ENCODE measurements around the gene IQCM. TPM values are rescaled to one million over a fixed set of nuclear protein-coding genes. Genes with fewer than 3 reads are reported as not detected.

The IQCM gene
- total RNA-seq, 1 donor from 2014 or later: not detected

DNA sequence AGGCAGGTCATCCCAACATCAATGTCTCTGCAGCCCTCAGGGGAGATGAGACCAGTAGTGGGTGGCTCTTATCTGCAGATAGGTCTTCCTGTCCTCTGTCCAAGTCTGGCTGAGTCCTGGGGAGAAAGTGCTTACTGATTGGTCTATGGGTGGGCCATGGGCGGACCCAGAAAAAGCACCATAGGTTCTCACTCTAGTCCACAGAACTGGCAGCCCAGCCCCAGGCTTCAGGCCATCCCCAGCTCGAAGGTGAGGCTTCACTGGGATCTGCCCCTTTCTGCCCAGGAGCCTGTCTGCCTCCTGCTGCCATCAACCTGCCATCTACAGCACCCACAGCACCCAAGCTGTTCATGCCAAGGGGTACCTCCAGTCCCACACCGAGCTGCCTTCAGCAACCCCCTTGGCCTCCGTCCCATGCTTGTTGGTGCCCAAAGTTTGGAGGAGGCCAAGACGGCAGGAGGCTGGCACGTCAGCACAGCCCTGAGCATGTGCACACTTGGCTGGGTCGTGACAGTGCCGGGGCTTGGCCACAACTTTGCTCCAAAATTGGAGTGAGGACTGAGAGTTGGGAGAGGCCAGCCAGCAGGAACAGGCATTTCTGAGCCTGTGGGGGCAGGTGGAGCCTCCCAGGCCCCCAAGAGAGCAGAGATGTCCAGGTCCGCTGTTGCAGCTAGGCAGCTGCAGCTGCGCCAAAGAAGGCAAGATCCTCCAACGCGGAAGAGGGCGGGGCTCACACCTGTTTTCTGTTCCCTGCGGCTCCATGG lies 99.6 kb downstream of the IQCM start:
- DNase-seq (ENCODE audit: low spot score): no peak
- intact Hi-C loops (cut with DNase I): no loop called here

DNA sequence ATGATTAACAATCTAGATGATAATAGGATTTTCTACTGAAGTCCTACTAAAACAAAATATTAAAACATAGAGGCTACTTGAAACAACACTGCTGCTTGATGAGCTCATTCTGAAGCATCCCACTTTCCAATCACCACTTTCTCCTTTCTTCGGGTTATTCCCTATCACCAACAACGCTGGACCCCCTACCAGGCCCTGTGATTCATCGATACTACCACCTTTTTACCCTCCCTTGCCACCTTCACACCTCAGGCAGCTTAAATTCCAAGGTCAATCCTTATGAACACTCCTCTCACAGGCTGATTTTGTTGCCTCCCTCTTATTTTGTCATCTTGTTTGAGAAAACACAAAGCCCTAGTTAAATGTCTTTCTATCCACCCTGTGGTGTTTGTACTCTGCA lies 102.6 kb downstream of the IQCM start:
- intact Hi-C loops (cut with DNase I): no loop called here
- DNase-seq (ENCODE audit: low spot score): no peak

- DNase-seq (ENCODE audit: low spot score): no peak
- intact Hi-C loops (cut with DNase I): no loop called here
These were observed 103.9 kb downstream of the IQCM start for GRCh38 chr4:149711593-149712365.

DNA sequence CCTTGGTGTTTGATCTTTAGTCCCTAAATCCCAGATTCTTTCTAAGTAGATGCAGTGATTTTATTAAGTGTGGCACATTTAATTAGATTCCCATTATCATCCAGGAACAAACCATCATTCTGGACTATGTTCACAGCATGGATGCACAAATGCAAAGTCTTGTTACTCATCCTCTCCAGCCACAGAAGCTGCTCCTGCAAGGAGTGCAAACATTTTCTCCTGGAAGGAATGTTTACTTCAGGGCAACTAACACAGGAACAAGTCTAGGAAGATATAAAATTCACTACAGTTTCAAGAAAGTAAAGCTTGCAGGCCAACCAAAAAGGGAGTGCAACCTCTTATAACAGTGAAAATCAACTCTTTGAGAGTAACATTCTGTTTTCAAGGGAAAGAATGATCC lies 106.0 kb downstream of the IQCM start:
- intact Hi-C loops (cut with DNase I): no loop called here
- no peak for DNase-seq (ENCODE audit: low spot score)

- no peak for DNase-seq (ENCODE audit: low spot score)
- intact Hi-C loops (cut with DNase I): no loop called here
These were observed 107.0 kb downstream of the IQCM start for GRCh38 chr4:149708513-149709130.

- intact Hi-C loops (cut with DNase I): no loop called here
- no peak for DNase-seq (ENCODE audit: low spot score)
These were observed 107.8 kb downstream of the IQCM start for GRCh38 chr4:149707862-149708261.

- intact Hi-C loops (cut with DNase I): no loop called here
- DNase-seq (ENCODE audit: low spot score): no peak
These were observed 108.7 kb downstream of the IQCM start for GRCh38 chr4:149706942-149707341.

GRCh38 chr4:149702414-149703293 lies 113.0 kb downstream of the IQCM start:
- intact Hi-C loops (cut with DNase I): no loop called here
- DNase-seq (ENCODE audit: low spot score): no peak

DNA sequence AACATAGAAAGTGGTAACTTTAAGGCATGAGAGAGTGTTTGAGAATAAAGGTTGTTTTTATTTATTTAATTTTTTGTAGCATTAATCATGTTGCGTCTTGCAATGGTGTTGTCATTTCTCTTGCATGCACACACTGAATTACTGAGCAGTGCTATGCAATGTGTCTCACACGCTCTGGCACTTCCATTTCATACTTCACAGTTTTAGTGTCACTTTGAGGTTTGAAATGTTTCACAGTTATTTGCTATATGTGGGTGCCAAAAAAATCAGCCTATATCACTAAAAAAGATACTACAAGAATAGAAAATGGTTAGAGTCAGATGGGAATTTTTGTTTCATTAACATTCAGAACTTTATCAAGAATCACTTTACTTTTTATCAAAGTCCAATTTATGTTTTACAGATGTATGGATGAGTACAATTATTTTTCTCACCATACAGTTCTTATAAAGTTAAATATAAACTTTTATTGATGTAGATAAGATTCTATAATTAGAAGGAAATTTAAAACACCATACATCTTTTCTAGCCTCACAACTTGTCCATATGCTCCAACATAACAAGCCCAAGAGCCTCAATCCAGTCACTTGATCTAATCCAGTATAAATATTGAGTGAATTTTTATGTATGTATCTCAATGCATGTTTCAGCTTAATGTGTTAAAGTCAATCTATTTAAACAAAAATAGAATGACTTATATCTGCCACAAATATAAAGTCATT lies 114.0 kb downstream of the IQCM start:
- DNase-seq (ENCODE audit: low spot score): no peak
- intact Hi-C loops (cut with DNase I): no loop called here

DNA sequence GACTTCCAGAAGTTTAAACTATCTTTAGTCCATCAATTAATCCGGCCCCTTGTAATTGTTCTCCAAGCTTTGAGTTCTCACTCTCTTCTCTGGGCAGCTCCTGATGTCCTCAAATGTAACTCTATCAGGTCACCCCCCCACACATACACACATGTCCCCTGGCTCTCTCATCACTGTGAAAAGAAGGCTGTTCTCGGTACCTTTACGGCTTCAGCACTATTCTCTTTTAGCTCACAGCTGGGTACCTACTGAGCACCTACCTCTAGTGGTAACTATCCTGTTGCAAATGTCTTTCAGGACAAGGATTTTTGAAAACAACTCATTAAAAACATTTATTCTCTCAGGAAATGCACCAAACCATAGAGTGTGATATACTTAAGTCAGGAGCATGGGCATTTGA lies 115.4 kb downstream of the IQCM start:
- no peak for DNase-seq (ENCODE audit: low spot score)
- intact Hi-C loops (cut with DNase I): no loop called here

DNA sequence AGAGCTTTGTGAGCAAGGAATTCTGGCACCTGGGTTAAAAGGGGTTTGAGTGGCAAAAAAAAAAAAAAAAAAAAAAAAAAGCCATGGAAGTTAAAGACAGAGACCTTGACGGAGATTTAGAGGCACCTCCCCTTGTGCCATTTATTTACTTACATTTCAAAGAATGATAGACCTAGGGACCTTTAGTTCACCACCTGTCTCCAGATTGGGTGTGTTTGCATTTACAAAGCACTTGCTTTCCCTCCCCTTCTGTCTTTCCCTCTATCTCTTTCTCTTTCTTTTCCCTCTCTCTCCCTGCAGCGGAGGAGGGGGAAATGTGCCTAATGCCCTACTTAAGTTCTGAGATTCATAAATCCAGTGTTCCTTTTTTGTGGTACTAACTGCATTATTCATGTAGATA lies 116.0 kb downstream of the IQCM start:
- intact Hi-C loops (cut with DNase I): no loop called here
- no peak for DNase-seq (ENCODE audit: low spot score)

GRCh38 chr4:149690726-149691125 lies 124.9 kb downstream of the IQCM start:
- intact Hi-C loops (cut with DNase I): no loop called here
- DNase-seq (ENCODE audit: low spot score): no peak

- intact Hi-C loops (cut with DNase I): no loop called here
These were observed 131.1 kb downstream of the IQCM start for GRCh38 chr4:149684516-149684915.

DNA sequence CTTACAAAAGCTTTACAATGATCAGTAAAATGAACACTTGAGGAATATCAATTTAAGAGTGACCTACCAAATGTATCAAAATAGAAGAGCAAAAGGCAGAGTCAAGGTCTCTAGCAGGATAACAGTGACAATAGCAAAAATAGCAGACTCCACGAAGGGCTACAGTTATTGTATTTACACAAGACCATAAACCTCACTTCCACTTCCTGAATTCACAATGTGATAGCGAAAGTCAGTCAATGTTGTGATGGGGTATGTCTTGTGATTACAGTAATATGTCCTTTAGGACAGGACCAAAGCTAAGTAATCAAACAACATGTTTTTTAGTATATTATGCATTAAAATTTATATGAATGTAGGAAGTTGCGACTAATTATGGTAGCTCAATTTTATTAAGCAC lies 139.6 kb downstream of the IQCM start:
- no peak for DNase-seq (ENCODE audit: low spot score)
- intact Hi-C loops (cut with DNase I): no loop called here

More at GRCh38 chr4:149684516-149684915, 131.1 kb downstream of the IQCM start:
- DNase-seq (ENCODE audit: low spot score): no peak

DNA sequence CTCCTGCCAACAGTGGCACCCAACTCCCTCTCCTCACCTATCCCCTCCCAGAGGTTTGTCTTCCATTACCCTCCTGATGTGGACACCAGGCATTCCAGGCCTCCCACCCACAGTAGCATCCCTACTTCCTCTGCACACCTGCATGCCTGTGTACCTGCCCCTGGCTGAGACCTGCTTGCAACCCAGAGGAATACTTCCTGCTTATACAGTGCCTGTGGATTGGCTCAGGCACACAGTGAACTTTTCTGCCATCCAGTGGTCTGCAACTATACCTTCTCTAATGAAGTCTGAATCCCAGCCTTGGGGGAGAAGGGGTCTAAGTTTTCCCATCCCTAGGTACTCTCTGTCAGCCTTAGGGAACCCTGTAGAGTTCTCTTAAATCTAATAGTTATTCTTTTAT lies 169.9 kb downstream of the IQCM start:
- intact Hi-C loops (cut with DNase I): no loop called here
- DNase-seq (ENCODE audit: low spot score): no peak

DNA sequence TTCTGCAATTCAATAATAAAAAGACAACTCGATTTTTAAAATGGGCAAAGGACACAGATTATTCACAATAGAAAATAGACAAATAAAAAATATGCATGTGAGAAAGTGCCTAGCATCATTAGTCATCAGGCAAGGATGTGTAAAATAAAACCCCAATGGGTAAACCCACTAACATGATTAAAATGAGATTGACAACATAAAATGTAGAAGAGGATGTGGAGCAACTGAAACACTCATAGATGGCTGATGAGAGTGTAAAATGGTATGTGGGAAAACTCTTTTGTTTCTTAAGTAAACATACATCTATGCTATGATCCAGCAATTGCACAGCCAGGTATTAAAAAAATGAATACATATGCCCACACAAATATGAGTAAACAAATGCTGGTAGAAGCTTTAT lies 177.6 kb downstream of the IQCM start:
- DNase-seq (ENCODE audit: low spot score): no peak
- intact Hi-C loops (cut with DNase I): no loop called here

DNA sequence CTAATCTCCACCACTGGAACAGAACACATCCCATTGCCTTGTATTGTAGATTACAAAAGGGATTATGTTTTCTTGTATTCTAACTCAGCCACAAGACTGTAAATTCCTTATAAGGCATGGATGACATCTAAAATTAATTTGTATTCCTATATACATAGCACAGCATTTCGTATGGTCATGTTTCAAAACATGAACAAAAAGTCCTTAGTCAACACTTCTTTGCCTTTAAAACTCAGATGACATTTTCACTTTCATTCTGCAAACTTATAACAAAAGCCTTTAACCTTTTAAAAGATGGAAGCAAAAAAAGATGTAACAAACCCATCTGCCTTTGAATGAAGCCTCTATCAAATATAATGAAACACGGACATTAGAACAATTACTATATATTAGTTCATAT lies 181.3 kb downstream of the IQCM start:
- intact Hi-C loops (cut with DNase I): no loop called here
- no peak for DNase-seq (ENCODE audit: low spot score)

DNA sequence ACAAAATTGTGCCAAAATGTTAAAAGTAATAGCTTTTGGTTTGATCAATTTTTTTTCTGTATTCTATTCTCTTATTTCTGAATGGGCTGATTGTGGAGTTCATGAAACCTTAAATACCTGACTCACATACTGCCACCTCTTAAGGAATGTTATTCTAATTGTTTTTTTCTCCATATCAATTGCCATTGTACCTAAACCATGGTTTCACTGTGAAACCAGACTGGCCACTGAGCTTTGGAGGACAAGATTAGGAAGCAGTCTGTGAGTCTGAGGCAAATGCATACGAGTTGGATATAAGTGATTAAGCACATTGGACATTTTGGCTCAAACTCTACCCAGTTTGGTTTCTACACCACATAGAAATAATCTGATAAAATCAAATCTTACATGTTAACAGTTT lies 184.0 kb downstream of the IQCM start:
- DNase-seq (ENCODE audit: low spot score): no peak
- intact Hi-C loops (cut with DNase I): no loop called here

- no peak for DNase-seq (ENCODE audit: low spot score)
- intact Hi-C loops (cut with DNase I): no loop called here
These were observed 185.6 kb downstream of the IQCM start for GRCh38 chr4:149630064-149630463.

Data from cardiac septum (tissue), 1 donor.